ENCODE results near the gene CPE.

Gene CPE

GRCh38 chr4:165345666-165346417 lies 33.0 kb upstream of the CPE start:
- WGBS, 2 experiments (ENCODE audit: insufficient coverage in 2 of 2), result 70 to 94% methylated on average over 5 to 6 of the region's 10 CpGs
- Histone ChIP-seq H3K4me3 (ENCODE audit: extremely low read depth, insufficient read depth, low read length, poor library complexity, severe bottlenecking) (no peak overlapping the region), H3K4me1 (ENCODE audit: control insufficient read depth, insufficient read depth, low read length, poor library complexity, severe bottlenecking) (no peaks in the 10 kb centered on the region), H3K27ac (ENCODE audit: low read depth, low read length, severe bottlenecking) (no peak overlapping the region), H3K36me3 (ENCODE audit: control insufficient read depth, insufficient read depth, low read length) (peaks cover 23% of the 10 kb centered on the region), H3K9me3 (ENCODE audit: control insufficient read depth, low read length) (no peaks in the 10 kb centered on the region)

GRCh38 chr4:165347647-165348569 lies 30.9 kb upstream of the CPE start:
- peaks cover 7% of the 10 kb centered on the region for H3K36me3 ChIP-seq (ENCODE audit: control insufficient read depth, insufficient read depth, low read length)
- 89 to 100% methylated on average over 1 to 3 of the region's 3 CpGs for WGBS, 2 experiments (ENCODE audit: insufficient coverage in 2 of 2)
- H3K4me3 ChIP-seq (ENCODE audit: extremely low read depth, insufficient read depth, low read length, poor library complexity, severe bottlenecking), result no peak overlapping the region
- H3K4me1 ChIP-seq (ENCODE audit: control insufficient read depth, insufficient read depth, low read length, poor library complexity, severe bottlenecking), result no peaks in the 10 kb centered on the region
- no peak overlapping the region for H3K27ac ChIP-seq (ENCODE audit: low read depth, low read length, severe bottlenecking)
- no peaks in the 10 kb centered on the region for H3K9me3 ChIP-seq (ENCODE audit: control insufficient read depth, low read length)

GRCh38 chr4:165351359-165352130 lies 27.3 kb upstream of the CPE start:
- no peaks in the 10 kb centered on the region for H3K9me3 ChIP-seq (ENCODE audit: control insufficient read depth, low read length)
- H3K36me3 ChIP-seq (ENCODE audit: control insufficient read depth, insufficient read depth, low read length), result no peaks in the 10 kb centered on the region
- H3K4me1 ChIP-seq (ENCODE audit: control insufficient read depth, insufficient read depth, low read length, poor library complexity, severe bottlenecking), result no peaks in the 10 kb centered on the region
- H3K27ac ChIP-seq (ENCODE audit: low read depth, low read length, severe bottlenecking), result no peak overlapping the region
- H3K4me3 ChIP-seq (ENCODE audit: extremely low read depth, insufficient read depth, low read length, poor library complexity, severe bottlenecking), result no peak overlapping the region
- 93 to 96% methylated on average over 5 of the region's 5 CpGs for WGBS, 2 experiments (ENCODE audit: insufficient coverage in 2 of 2)

GRCh38 chr4:165355900-165356300 lies 22.9 kb upstream of the CPE start:
- Histone ChIP-seq H3K36me3 (ENCODE audit: control insufficient read depth, insufficient read depth, low read length) (no peaks in the 10 kb centered on the region), H3K4me1 (ENCODE audit: control insufficient read depth, insufficient read depth, low read length, poor library complexity, severe bottlenecking) (no peaks in the 10 kb centered on the region), H3K27ac (ENCODE audit: low read depth, low read length, severe bottlenecking) (no peak overlapping the region), H3K4me3 (ENCODE audit: extremely low read depth, insufficient read depth, low read length, poor library complexity, severe bottlenecking) (no peak overlapping the region), H3K9me3 (ENCODE audit: control insufficient read depth, low read length) (no peaks in the 10 kb centered on the region)
- 11 to 17% methylated on average over 1 of the region's 2 CpGs for WGBS, 2 experiments (ENCODE audit: insufficient coverage in 2 of 2)

- Histone ChIP-seq H3K36me3 (ENCODE audit: control insufficient read depth, insufficient read depth, low read length) (no peaks in the 10 kb centered on the region), H3K4me3 (ENCODE audit: extremely low read depth, insufficient read depth, low read length, poor library complexity, severe bottlenecking) (no peak overlapping the region), H3K4me1 (ENCODE audit: control insufficient read depth, insufficient read depth, low read length, poor library complexity, severe bottlenecking) (no peaks in the 10 kb centered on the region), H3K9me3 (ENCODE audit: control insufficient read depth, low read length) (no peaks in the 10 kb centered on the region), H3K27ac (ENCODE audit: low read depth, low read length, severe bottlenecking) (no peak overlapping the region)
- no CpG with 5 or more reads among the region's 2 CpGs for WGBS, 2 experiments (ENCODE audit: insufficient coverage in 2 of 2)
Measured at GRCh38 chr4:165359506-165359905, 19.3 kb upstream of the CPE start.

- Histone ChIP-seq H3K4me1 (ENCODE audit: control insufficient read depth, insufficient read depth, low read length, poor library complexity, severe bottlenecking) (peaks cover 3% of the 10 kb centered on the region), H3K9me3 (ENCODE audit: control insufficient read depth, low read length) (no peaks in the 10 kb centered on the region), H3K36me3 (ENCODE audit: control insufficient read depth, insufficient read depth, low read length) (no peaks in the 10 kb centered on the region), H3K27ac (ENCODE audit: low read depth, low read length, severe bottlenecking) (no peak overlapping the region), H3K4me3 (ENCODE audit: extremely low read depth, insufficient read depth, low read length, poor library complexity, severe bottlenecking) (no peak overlapping the region)
- 93% methylated on average over 4 of the region's 6 CpGs; no CpG with 5 or more reads in 1 of the 2 experiments for WGBS, 2 experiments (ENCODE audit: insufficient coverage in 2 of 2)
Measured at GRCh38 chr4:165360041-165360695, 18.6 kb upstream of the CPE start.

- Histone ChIP-seq H3K9me3 (ENCODE audit: control insufficient read depth, low read length) (no peaks in the 10 kb centered on the region), H3K27ac (ENCODE audit: low read depth, low read length, severe bottlenecking) (no peak overlapping the region), H3K4me3 (ENCODE audit: extremely low read depth, insufficient read depth, low read length, poor library complexity, severe bottlenecking) (no peak overlapping the region), H3K4me1 (ENCODE audit: control insufficient read depth, insufficient read depth, low read length, poor library complexity, severe bottlenecking) (peaks cover 3% of the 10 kb centered on the region), H3K36me3 (ENCODE audit: control insufficient read depth, insufficient read depth, low read length) (no peaks in the 10 kb centered on the region)
- WGBS, 2 experiments (ENCODE audit: insufficient coverage in 2 of 2), result 93 to 94% methylated on average over 5 to 7 of the region's 7 CpGs
Measured at GRCh38 chr4:165360985-165361670, 17.7 kb upstream of the CPE start.

- WGBS, 2 experiments (ENCODE audit: insufficient coverage in 2 of 2), result 100% methylated on average over 1 of the region's 2 CpGs
- peaks cover 3% of the 10 kb centered on the region for H3K4me1 ChIP-seq (ENCODE audit: control insufficient read depth, insufficient read depth, low read length, poor library complexity, severe bottlenecking)
- H3K4me3 ChIP-seq (ENCODE audit: extremely low read depth, insufficient read depth, low read length, poor library complexity, severe bottlenecking), result no peak overlapping the region
- no peaks in the 10 kb centered on the region for H3K36me3 ChIP-seq (ENCODE audit: control insufficient read depth, insufficient read depth, low read length)
- H3K9me3 ChIP-seq (ENCODE audit: control insufficient read depth, low read length), result no peaks in the 10 kb centered on the region
- no peak overlapping the region for H3K27ac ChIP-seq (ENCODE audit: low read depth, low read length, severe bottlenecking)
Measured at GRCh38 chr4:165361810-165362209, 17.0 kb upstream of the CPE start.

GRCh38 chr4:165364452-165365080 lies 14.2 kb upstream of the CPE start:
- H3K4me3 ChIP-seq (ENCODE audit: extremely low read depth, insufficient read depth, low read length, poor library complexity, severe bottlenecking), result no peak overlapping the region
- H3K36me3 ChIP-seq (ENCODE audit: control insufficient read depth, insufficient read depth, low read length), result no peaks in the 10 kb centered on the region
- H3K27ac ChIP-seq (ENCODE audit: low read depth, low read length, severe bottlenecking), result peak overlapping the region; percentile 18
- WGBS, 2 experiments (ENCODE audit: insufficient coverage in 2 of 2), result 42 to 59% methylated on average over 2 of the region's 2 CpGs
- H3K9me3 ChIP-seq (ENCODE audit: control insufficient read depth, low read length), result no peaks in the 10 kb centered on the region
- H3K4me1 ChIP-seq (ENCODE audit: control insufficient read depth, insufficient read depth, low read length, poor library complexity, severe bottlenecking), result peaks cover 3% of the 10 kb centered on the region
